Melanocyte of skin (primary cell): ENCODE measurements around the gene SNAP25. TPM values are rescaled to one million over a fixed set of nuclear protein-coding genes. Genes with fewer than 3 reads are reported as not detected.

Experiments used
- small RNA-seq, 2 donors: library from RNA; depleted of rRNA; stranded (forward); fragments of <200 nt; gene quantifications; one replicate each; pipeline ENCODE3, GENCODE V24; 2012
- total RNA-seq, 2 donors: library from RNA; depleted of rRNA; stranded (reverse); fragments of >200 nt; gene quantifications; 2 replicates each; pipeline ENCODE4 v1.2.3, GENCODE V29; 2012

Gene SNAP25
- total RNA-seq, result 1 to 10 TPM; 2.3 to 2.4 TPM

DNA sequence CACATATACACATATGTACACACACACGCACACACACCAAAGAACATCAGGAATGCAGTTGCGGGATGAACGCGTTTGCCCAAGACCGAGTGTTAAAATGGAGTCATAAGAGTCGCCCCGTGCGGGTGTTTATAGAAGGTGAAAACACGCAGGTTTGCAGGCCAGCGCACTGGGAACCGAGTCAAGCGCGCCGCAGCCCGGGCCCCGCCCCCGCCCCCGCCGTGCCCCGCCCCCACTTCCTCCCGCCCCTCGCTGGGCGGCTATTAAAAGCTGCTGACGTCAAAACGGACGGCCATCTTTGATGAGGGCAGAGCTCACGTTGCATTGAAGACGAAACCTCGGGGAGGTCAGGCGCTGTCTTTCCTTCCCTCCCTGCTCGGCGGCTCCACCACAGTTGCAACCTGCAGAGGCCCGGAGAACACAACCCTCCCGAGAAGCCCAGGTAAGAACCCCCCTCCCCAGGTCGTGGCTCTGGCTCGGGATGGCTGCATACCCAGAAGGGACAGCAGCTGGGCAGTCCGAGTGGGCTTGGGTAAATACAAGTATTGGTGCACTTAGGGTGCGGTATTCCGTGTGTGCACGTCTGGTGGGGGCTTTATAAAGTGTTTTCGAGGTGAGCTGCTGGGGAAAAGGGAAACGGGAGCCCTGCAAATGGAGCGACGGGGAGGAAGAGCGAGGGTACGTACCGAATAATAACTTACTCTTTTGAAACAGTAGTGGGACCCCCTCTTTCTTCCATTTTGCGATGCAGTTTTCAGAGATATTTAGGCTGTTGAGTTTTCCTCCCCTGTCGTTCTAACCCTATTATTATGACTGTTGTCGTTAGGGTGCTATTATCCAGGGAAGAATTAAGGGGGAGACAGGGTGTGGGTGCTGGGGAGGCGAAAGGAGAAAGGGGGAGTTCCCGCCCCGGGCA, at the start of gene SNAP25:
Gene SNAP25, plus strand, starts transcription at position 295 of the 916 bp plus-strand sequence. CDS start 56,662 bp downstream, outside the sequence.

Small RNA genes lying within 50 kb of the gene (small RNA-seq; reads per million reads assigned to genes)
- gene HIGD1AP15, result 0 reads per million in 2 donors

Other genes with a start within 250 kb of the SNAP25 start
- gene ANKEF1, start 183.8 kb upstream of the SNAP25 start, total RNA-seq, result 1 to 10 TPM in 1 of 2 donors, under 1 TPM in 1; 0.34 to 2.3 TPM
- gene MKKS, start 215.4 kb downstream of the SNAP25 start, total RNA-seq, result 1 to 10 TPM; 3.4 to 3.7 TPM
- 1 to 10 TPM; 3.8 to 4.3 TPM for gene SLX4IP, start 216.5 kb downstream of the SNAP25 start, total RNA-seq